NCI-H82 (cell line): ENCODE data around the gene TCEA3.

Experiments used
- DNase-seq: peaks from one replicate; lab custom pipeline; 2025; lab: John Stamatoyannopoulos, UW

The TCEA3 gene

DNA sequence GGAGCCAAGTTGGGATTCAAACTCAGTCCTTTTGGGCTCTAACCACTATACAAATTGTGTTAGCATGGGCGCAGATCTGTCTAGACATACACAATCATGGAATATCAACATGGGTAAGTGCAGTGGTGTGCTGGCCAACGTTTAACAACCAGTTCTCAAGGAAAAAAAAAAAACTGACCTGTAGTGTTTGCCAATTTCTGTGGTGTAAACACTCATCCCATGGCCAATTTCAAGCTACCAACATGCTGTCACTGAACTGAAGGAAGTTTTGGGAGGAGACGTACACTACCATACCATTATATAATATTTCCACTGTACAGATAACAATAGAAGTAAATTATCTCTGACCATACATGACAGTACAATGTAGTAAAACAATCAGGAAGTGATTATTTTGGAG is 3.2 kb downstream of the TCEA3 start:
- no peak for DNase-seq

GRCh38 chr1:23420778-23421177 is 3.8 kb downstream of the TCEA3 start:
- no peak for DNase-seq

- DNase-seq: peak; percentile 44
These were observed 5.4 kb downstream of the TCEA3 start for GRCh38 chr1:23419180-23419579.

DNA sequence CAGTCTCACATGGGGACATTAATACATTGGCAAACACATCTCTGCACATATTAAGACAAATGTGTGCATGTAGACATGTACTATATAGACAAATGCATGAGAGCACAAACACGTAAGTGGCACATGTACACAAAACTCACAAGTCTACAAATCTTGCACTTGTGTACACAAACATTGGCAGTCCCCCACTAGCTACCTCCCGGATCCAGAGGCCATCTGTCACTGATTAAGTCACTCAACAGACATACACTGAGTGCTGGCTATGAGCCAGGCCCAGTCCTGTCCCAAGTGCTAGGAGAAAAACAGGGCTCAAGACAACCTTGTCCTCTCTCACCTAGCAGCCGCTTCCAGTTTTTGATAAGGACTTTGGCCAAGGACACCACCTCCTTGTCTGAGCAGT is 7.0 kb downstream of the TCEA3 start:
- DNase-seq: peak; percentile 98

DNA sequence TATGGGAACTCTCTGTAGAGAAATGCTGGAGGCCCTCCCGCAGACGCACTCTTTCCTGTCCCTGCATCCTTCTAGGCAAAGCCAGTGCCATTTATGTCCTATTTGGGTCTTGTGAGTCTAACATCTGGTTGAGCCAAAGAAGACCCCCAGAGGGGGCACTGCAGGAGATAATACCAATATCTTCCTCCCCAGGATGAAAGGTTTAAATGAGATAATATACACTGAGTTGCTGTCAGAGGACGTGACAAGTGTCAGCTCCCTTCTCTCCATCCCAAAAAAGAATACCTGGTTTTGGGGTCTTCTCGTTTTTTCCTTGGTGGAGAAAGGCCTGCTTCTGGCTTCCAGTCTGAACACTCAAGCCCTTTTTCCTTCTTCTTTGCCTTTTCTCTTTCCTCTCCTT is 7.6 kb downstream of the TCEA3 start:
- no peak for DNase-seq

GRCh38 chr1:23408797-23409290 is 15.7 kb downstream of the TCEA3 start:
- DNase-seq: no peak

DNA sequence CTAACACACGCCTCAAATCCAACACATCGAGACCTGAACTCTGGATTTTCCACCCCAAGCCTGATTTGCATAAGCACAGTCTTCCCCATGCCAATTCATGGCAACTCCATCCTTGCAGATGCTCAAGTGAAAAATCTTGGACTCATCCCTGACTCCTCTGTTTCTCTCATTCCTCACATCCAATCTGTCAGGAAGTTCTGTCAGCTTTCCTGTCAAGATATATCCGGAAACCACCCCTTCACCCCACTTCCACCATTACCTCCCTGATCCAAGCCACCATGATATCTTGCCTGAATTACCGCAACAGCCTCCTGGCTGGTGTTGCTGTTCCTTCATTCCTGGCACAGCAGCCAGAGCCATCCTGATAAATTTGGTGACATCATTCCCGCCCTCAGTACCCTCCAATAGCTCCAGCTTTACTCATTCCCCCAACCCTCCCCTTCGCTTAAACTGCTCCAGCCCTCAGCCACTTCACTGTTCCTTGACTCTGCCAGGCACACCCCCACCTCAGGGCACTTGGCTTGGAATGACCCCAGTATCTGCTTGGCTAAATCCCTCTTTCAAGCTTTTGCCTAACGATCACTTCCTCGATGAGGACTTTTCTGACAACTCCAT is 17.4 kb downstream of the TCEA3 start:
- DNase-seq: no peak

DNA sequence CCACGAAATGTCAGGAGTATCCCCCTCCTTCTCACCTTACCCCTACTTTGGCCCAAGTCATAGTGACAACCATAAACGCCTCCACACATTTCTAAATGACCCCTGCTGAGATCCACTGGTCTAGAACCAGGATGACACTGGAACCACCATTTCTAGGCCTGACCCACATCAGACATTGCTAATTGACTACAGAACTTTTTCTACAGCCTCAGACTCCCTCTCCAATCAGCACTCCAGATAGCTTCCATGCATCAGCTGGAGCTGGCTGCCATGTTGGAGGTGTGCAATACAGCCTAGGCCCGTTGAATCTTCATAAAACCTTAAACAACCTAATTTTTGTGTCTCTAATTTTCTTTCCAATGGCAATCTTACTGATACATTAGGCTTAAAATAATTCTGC is 18.6 kb downstream of the TCEA3 start:
- DNase-seq: no peak

- DNase-seq: peak; percentile 92
These were observed 20.6 kb downstream of the TCEA3 start for GRCh38 chr1:23403735-23404486.

DNA sequence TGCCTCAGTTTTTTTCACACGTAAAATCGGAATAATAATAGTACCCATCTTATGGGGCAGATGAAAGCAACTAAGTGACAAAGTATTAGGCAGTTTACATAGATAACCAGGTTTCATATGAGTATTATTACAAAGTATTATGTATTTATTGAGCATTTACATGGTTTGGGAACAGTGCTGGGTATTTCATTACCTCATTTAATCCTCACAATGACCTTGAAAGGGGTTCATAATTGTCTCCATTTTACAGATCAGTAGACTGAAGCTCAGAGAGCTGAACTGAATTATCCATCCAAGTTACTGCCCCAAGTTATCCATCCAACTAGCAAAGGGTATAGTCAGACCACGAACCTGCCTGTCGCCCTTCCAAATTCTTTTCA is 21.2 kb downstream of the TCEA3 start:
- DNase-seq: no peak

GRCh38 chr1:23403038-23403336 is 21.6 kb downstream of the TCEA3 start:
- no peak for DNase-seq

DNA sequence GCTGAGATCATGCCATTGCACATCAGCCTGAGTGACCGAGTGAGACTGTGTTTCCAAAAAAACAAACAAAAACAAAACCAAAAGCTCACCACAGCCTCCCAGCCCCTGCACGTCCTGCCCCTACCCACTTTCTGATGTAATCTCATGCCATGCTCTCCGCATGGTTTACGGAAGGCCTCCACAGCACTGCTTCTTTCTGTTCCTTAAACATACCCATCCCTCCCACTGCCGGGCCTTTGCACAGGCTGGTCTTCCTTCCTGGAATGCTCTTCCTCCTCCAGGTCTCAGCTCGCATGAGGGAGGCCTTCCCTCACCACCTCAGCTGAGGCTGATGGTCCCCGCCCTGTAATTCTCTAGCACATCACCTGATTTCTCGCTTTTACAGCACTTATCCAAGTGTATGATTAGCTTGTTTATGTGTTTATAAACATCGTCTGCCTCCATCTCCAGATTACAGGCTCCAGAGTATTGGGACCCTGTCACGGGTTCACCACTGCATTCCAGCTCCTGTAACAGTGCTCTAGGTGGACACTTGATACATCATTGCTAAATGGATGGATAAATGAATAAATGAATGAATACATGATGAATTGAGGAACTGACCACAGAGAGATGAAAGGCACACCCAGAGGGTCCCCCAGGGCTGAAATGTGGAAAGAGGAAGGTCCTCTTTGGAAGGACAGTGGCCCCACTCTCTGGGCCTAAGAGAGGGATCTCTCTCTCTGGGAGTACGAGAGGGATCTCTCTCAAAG is 22.1 kb downstream of the TCEA3 start:
- no peak for DNase-seq

DNA sequence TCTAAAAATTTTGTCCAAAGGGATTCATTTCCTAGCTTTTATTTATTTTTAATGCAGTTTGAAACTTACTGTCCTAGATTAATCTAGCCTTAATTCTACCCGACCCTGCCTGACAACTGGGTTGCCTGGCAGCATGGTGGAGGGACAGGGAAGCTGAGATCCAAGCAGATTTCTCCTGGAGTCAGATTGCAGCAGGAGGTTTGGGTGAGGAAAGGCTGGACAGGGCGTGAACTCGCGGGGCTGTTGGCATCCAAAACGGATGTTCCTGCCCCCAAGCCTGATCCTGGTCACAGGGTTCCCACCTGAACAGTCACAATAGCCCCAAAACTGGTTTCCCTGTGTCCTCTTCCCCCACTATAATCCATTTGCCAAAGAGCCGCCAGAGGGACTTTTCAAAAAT is 23.2 kb downstream of the TCEA3 start:
- no peak for DNase-seq

- no peak for DNase-seq
These were observed 24.0 kb downstream of the TCEA3 start for GRCh38 chr1:23400324-23401114.

GRCh38 chr1:23399229-23399628 is 25.3 kb downstream of the TCEA3 start:
- DNase-seq: no peak

GRCh38 chr1:23397908-23398307 is 26.6 kb downstream of the TCEA3 start:
- no peak for DNase-seq

DNA sequence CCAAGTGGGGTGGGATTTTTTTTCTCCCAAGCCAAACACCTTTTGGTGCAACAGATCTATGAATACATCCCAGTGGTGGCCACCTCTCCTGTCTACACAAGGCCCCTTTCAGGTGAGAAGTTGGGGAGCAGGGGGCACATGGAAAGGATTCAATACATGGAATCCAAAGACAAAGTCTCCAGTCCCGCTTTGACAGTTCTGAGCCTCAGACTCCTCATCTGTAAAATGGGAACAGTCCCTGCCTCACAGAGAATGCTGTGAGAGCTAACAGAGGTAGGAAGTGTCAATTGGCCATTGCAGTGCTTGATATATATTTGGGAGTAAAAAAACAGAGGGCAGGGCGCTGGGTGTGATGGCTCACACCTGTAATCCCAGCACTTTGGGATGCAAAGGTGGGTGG is 28.2 kb downstream of the TCEA3 start:
- DNase-seq: no peak

GRCh38 chr1:23395849-23396248 is 28.7 kb downstream of the TCEA3 start:
- DNase-seq: no peak

GRCh38 chr1:23395154-23395724 is 29.3 kb downstream of the TCEA3 start:
- DNase-seq: no peak

- peak; percentile 53 for DNase-seq
These were observed 29.9 kb downstream of the TCEA3 start for GRCh38 chr1:23394684-23395083.

GRCh38 chr1:23394181-23394580 is 30.4 kb downstream of the TCEA3 start:
- DNase-seq: peak; percentile 53

GRCh38 chr1:23393706-23394105 is 30.8 kb downstream of the TCEA3 start:
- no peak for DNase-seq
